ENCODE data around the gene CALD1. TPM values are rescaled to one million over a fixed set of nuclear protein-coding genes. Genes with fewer than 3 reads are reported as not detected.

CALD1 gene
- total and polyA plus RNA-seq, 7 donors, result 16.8 to 59.5 (median 25.0) TPM

- TF ChIP-seq CTCF (IDR thresholded peaks at IDR 0.05), result no peak
- H3K4me3 ChIP-seq, result no peak overlapping the region
- DNase-seq (no peak), ATAC-seq (no peak)
- H3K9me3 ChIP-seq, result no peaks in the 10 kb centered on the region
- H3K27me3 ChIP-seq (ENCODE audit: insufficient read depth in 3 of 3, low read length in 2 of 3), result no peaks in the 10 kb centered on the region
- 96 to 99% (median 99%) methylated on average over 4 of the region's 4 CpGs for whole genome bisulfite sequencing, 3 donors
- H3K36me3 ChIP-seq (ENCODE audit: insufficient read depth in 1 of 2, low read depth in 1 of 2), result no peaks in the 10 kb centered on the region
- H3K27ac ChIP-seq, result no peak overlapping the region
- H3K4me1 ChIP-seq, result peaks cover 8% of the 10 kb centered on the region
- intact Hi-C loops (cut with DNase I), result no loop called here
Observed at GRCh38 chr7:134896073-134896472, 116.6 kb downstream of the CALD1 start.

- no peaks in the 10 kb centered on the region for H3K9me3 ChIP-seq
- H3K36me3 ChIP-seq (ENCODE audit: insufficient read depth in 1 of 2, low read depth in 1 of 2), result peaks cover 0 to 3% of the 10 kb centered on the region in 2 donors
- no peak for TF ChIP-seq CTCF (IDR thresholded peaks at IDR 0.05)
- DNase-seq, result no peak
- no peak for ATAC-seq
- no peak overlapping the region for H3K4me3 ChIP-seq
- intact Hi-C loops (cut with DNase I), result no loop called here
- no peak overlapping the region for H3K27ac ChIP-seq
- 97 to 98% (median 98%) methylated on average over 7 of the region's 7 CpGs for WGBS, 3 donors
- no peaks in the 10 kb centered on the region for H3K4me1 ChIP-seq
- no peaks in the 10 kb centered on the region for H3K27me3 ChIP-seq (ENCODE audit: insufficient read depth in 3 of 3, low read length in 2 of 3)
Observed at GRCh38 chr7:134897936-134898335, 118.5 kb downstream of the CALD1 start.

GRCh38 chr7:134899729-134900128, 120.3 kb downstream of the CALD1 start:
- no peaks in the 10 kb centered on the region for H3K4me1 ChIP-seq
- no peak for ATAC-seq
- DNase-seq, result no peak

GRCh38 chr7:134900166-134900982, 120.9 kb downstream of the CALD1 start:
- intact Hi-C loops (cut with DNase I), result no loop called here
- Histone ChIP-seq H3K27ac (no peak overlapping the region), H3K36me3 (ENCODE audit: insufficient read depth in 1 of 2, low read depth in 1 of 2) (peaks cover 0 to 3% of the 10 kb centered on the region in 2 donors), H3K9me3 (no peaks in the 10 kb centered on the region), H3K4me3 (no peak overlapping the region), H3K4me1 (no peaks in the 10 kb centered on the region), H3K27me3 (ENCODE audit: insufficient read depth in 3 of 3, low read length in 2 of 3) (no peaks in the 10 kb centered on the region)
- no peak for ATAC-seq
- TF ChIP-seq CTCF (IDR thresholded peaks at IDR 0.05), result no peak
- no peak for DNase-seq
- WGBS, 3 donors, result 58 to 68% (median 63%) methylated on average over 9 of the region's 9 CpGs

More at GRCh38 chr7:134899729-134900128, 120.3 kb downstream of the CALD1 start:
- no peak for TF ChIP-seq CTCF (IDR thresholded peaks at IDR 0.05)
- H3K4me3 ChIP-seq, result no peak overlapping the region
- peaks cover 0 to 3% of the 10 kb centered on the region in 2 donors for H3K36me3 ChIP-seq (ENCODE audit: insufficient read depth in 1 of 2, low read depth in 1 of 2)
- no peaks in the 10 kb centered on the region for H3K9me3 ChIP-seq
- intact Hi-C loops (cut with DNase I), result no loop called here
- H3K27ac ChIP-seq, result no peak overlapping the region
- WGBS, 3 donors, result 68 to 70% (median 70%) methylated on average over 3 of the region's 3 CpGs
- no peaks in the 10 kb centered on the region for H3K27me3 ChIP-seq (ENCODE audit: insufficient read depth in 3 of 3, low read length in 2 of 3)

Data from psoas muscle (tissue), 8 donors.